Muscle layer of colon (tissue), 2 donors: ENCODE results near the gene GAS7.

Experiments
- H3K27ac ChIP-seq: one replicate; pipeline ENCODE4 v1.7.0; 2013; ENCODE audit warnings: low read depth, mild to moderate bottlenecking, low read length, moderate library complexity
- H3K27me3 ChIP-seq, 2 donors: one replicate each; pipeline ENCODE4 v1.7.0; 2013; ENCODE audit warnings: low read length in 2 of 2, mild to moderate bottlenecking in 2 of 2; ENCODE audit not compliant: insufficient read depth in 2 of 2, control insufficient read depth in 1 of 2
- H3K36me3 ChIP-seq: one replicate; pipeline ENCODE4 v1.7.0; 2013; ENCODE audit warnings: mild to moderate bottlenecking, low read length; ENCODE audit not compliant: insufficient read depth
- H3K4me1 ChIP-seq: one replicate; pipeline ENCODE4 v1.7.0; 2013; ENCODE audit warnings: mild to moderate bottlenecking, low read length; ENCODE audit not compliant: insufficient read depth
- H3K4me3 ChIP-seq, 2 donors: one replicate each; pipeline ENCODE4 v1.7.0; 2013; ENCODE audit warnings: low read length in 2 of 2, low read depth in 1 of 2, mild to moderate bottlenecking in 1 of 2, moderate library complexity in 1 of 2
- H3K9ac ChIP-seq: one replicate; pipeline ENCODE4 v1.7.0; 2013; ENCODE audit warnings: low read length
- H3K9me3 ChIP-seq: one replicate; pipeline ENCODE4 v1.7.0; 2013; ENCODE audit warnings: mild to moderate bottlenecking, low read length
- donor health status: abdominal sarcoma.
- donor health status: Adenocarcinoma of cecum.

Gene GAS7

DNA sequence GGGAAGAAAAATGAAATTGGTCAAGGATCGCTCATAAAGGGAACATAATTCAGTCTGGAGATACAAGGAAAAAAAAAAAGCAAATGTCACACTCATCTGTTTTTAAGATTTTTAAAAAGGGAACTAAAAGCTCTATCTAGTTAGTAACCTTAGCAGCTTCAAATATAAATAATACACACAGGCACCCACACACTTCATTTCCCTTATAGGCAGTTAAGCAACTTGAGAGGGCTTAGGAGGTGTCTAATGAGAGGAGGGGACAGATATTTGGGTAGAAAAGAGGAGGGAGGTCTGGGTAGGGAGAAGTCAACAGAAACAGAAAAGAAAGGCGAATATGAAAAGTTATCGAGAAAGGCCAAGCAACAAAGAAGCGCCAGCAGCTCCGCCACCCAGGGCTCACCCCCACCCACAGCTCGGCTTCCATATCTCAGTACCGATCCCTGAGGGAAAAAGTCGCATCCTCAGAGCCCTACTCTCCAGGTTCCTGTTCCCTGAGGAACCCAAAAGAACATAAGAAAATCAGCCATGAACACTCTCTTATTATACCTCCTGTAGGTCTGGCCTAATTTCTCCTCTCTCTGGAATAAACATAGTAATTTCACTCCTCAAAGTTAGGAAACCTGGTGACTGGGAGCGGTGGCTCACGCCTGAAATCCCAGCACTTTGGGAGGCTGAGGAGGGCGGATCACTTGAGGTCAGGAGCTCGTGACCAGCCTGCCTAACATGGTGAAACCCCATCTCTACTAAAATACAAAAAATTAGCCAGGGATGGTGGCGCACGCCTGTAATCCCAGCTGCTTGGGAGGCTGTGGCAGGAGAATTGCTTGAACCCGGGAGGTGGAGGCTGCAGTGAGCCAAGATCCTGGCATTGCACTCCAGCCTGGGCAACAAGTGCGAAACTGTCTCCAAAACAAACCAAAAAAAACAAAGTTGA lies 223.7 kb downstream of the GAS7 start:
- Histone ChIP-seq H3K27me3 (no peaks in the 10 kb centered on the region), H3K9ac (no peak overlapping the region), H3K4me1 (peaks cover 9% of the 10 kb centered on the region), H3K9me3 (no peaks in the 10 kb centered on the region), H3K27ac (no peak overlapping the region), H3K4me3 (no peak overlapping the region), H3K36me3 (no peaks in the 10 kb centered on the region)

DNA sequence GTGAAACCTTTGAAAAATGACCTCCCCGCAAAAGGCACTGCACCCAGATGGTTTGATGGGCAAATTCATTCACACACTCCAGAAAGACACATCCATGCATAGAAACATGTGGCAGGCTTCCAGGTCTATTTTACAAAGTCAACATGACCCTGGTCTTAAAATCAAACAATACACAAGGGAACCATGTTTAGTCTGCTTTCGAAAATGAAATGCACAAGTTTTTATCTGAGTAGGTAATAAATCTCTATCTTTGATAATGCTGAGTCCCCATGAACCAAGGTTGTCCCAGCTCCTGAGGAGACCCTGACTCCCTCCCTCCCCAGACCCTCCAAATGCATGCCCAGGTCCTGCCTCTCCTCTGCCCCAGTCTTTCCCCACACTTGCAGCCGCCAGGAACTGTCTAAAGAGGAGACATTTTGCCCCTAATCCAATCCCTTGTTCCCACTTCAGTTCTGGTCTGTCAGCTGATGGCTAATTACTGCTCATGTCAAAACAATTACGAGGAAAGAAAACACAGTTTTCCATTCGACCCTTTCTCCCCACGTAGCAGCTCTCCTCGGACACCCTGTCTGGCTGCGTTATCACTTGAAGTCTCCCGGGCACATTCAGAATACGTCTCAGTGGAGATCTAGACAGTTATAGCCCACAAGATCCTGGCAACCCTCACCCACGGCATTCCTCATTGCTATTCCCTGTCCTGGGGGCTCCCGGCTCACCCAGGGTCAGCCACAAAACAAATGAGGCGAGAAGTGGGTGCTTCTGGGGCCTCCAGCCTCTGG lies 224.5 kb downstream of the GAS7 start:
- no peaks in the 10 kb centered on the region for H3K36me3 ChIP-seq
- no peak overlapping the region for H3K9ac ChIP-seq
- H3K27ac ChIP-seq, result no peak overlapping the region
- no peaks in the 10 kb centered on the region for H3K27me3 ChIP-seq
- no peak overlapping the region for H3K4me3 ChIP-seq
- no peaks in the 10 kb centered on the region for H3K9me3 ChIP-seq
- peaks cover 9% of the 10 kb centered on the region for H3K4me1 ChIP-seq

DNA sequence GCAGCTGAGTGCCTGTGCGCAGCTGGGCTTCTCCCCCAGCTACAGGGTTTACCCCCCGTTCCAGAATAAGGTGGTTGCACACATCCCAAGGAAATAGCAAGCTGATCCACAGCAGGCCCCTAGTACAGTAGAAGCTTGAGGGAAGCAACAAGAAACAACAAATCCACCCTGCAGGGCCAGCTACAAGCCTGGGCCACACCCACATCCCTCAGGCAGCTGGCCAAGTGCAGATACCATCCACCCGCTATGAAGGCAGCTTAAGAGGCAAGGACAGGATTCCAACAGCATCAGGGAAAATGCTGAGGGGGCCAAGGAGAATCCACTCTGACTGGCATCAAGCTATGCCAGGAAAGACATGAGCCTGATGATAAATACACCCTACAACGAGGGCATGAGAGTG lies 226.4 kb downstream of the GAS7 start:
- no peaks in the 10 kb centered on the region for H3K27me3 ChIP-seq
- no peaks in the 10 kb centered on the region for H3K9me3 ChIP-seq
- peaks cover 9% of the 10 kb centered on the region for H3K4me1 ChIP-seq
- no peak overlapping the region for H3K27ac ChIP-seq
- H3K4me3 ChIP-seq, result no peak overlapping the region
- no peak overlapping the region for H3K9ac ChIP-seq
- H3K36me3 ChIP-seq, result no peaks in the 10 kb centered on the region

DNA sequence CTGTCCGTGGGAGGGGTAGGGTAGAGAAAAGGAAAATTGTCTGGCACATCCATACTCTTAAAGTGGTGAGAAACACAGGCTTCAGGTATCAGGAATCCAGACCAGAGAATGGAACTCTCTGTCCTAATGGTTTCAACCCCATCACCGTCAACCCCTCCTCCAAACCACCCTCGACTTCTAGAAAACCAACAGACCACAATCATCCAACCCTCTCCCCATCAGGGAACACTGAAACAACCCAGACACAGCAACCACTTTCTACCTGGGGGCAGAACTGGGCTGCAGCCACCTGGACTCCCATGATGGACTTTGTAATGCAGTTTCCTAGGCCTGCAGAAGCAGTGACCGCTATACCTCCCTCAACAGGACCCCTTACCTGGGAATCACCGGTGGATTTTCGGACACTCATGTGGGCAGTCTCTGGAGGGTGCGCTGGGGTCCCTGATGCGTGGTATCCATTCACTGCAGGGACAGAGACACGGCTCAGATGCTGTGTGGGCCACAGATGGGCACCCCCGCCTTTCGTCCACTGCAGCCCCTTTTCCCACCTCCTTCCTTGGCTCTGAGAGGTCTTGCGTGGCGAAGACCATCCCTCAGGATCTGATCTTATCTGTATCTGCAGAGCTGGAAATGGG lies 229.0 kb downstream of the GAS7 start:
- H3K4me1 ChIP-seq, result peaks cover 9% of the 10 kb centered on the region
- H3K9me3 ChIP-seq, result no peaks in the 10 kb centered on the region
- H3K36me3 ChIP-seq, result no peaks in the 10 kb centered on the region
- no peak overlapping the region for H3K9ac ChIP-seq
- no peak overlapping the region for H3K4me3 ChIP-seq
- H3K27ac ChIP-seq, result no peak overlapping the region
- no peaks in the 10 kb centered on the region for H3K27me3 ChIP-seq

DNA sequence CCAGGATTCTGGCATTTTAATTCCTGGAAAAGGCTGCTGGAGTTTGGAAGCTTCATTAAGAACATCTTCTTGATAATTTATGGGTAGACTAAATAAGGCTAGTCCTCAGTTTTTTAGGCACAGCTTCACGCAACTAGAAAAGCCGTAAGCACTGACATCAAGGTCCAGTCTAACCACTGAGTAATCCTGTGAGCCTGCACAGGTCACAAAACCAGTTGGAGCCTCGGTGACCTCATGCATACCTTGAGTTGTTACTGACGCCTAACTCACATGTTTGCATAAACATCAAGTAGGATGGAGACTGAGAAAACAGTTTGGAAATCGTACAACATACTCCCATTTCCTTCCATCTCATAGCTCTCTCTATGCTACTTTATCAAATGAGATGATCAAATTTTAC lies 229.5 kb downstream of the GAS7 start:
- no peak overlapping the region for H3K4me3 ChIP-seq
- H3K9ac ChIP-seq, result no peak overlapping the region
- H3K36me3 ChIP-seq, result no peaks in the 10 kb centered on the region
- no peaks in the 10 kb centered on the region for H3K9me3 ChIP-seq
- H3K4me1 ChIP-seq, result peaks cover 9% of the 10 kb centered on the region
- H3K27me3 ChIP-seq, result no peaks in the 10 kb centered on the region
- H3K27ac ChIP-seq, result no peak overlapping the region

DNA sequence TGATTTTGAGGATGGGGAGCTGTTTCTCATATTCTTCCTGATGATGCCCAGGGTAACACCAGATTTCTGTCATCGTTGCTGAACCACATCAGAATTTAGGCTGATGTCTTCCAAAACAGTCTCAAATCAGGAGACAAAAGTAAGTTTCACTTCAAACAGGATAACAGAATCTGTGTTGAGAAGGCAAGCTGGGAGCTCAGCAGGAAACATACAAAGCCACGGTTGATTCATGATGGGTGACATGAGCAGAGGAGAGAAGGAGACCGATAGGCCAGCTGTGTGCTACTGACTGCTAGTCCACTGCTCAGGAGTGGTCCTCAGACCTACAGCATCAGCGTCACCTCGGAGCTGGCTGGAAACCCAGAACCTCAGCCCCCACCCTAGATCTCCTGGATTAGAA lies 230.4 kb downstream of the GAS7 start:
- H3K9me3 ChIP-seq, result no peaks in the 10 kb centered on the region
- no peak overlapping the region for H3K9ac ChIP-seq
- H3K4me1 ChIP-seq, result peaks cover 9% of the 10 kb centered on the region
- H3K27me3 ChIP-seq, result no peaks in the 10 kb centered on the region
- H3K4me3 ChIP-seq, result no peak overlapping the region
- H3K36me3 ChIP-seq, result no peaks in the 10 kb centered on the region
- no peak overlapping the region for H3K27ac ChIP-seq

DNA sequence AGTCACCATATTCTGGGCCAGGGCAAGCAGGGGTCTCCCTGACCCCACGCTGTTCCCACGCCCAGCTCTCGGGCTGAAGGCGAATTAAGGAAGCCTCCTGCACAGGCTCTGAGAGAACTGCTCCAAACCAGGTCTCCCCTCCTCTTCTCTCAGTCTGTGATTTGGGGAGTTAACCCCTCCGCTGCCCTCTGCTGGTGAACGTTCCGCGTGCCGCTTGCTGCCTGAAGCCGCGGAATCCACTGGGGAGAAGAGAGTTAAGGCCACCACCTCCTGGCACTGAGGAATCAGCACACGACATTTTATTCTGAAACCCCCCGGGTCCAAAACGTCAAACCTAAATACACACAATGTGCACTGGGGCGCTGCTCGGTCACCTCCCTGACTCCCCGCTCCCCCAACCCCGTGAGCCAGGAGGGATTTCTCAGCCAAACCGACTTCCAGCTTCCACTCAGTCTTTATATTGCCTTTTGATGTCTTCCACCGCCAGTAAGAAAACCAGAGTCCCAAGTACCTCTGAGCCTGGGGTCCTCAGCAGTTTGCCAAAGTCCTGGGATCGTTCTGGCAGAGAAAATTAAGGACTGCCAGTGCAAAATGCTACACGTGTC lies 238.9 kb downstream of the GAS7 start:
- Histone ChIP-seq H3K4me3 (no peak overlapping the region), H3K9ac (no peak overlapping the region)

DNA sequence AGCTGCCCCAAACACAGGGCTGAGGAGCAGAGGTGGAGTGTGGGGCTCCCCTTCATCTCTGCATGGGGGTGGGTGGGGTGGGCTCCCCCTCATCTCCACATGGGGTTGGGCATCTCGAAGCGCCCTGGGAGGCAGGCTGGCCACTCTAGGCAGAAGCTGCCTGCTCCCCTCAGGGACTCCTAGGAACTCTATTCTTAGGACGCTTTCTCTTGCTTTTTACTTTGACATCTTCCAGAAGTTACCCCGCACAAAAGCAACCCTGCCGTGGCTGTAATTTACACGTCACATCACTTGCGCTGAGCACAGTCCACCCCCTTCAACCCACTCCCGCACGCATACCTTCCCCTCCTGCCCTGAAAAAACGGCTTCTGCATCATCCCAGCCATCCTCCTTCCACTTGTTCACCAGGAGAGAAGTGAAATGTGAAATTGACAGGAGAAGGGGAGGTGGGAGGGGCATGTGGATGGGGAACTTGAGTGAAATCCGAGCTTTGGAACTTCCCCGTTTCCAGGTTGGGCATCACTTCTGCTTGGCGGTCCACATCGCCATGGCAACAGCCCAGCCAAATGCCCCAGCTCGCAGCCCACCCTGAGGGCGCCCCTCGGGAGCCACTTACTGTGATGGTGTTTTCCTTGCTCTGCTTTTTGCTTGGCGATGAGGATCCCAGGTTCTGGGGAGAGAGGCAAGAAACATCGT lies 239.7 kb downstream of the GAS7 start:
- Histone ChIP-seq H3K36me3 (no peaks in the 10 kb centered on the region), H3K4me1 (peaks cover 5% of the 10 kb centered on the region), H3K27ac (no peak overlapping the region), H3K27me3 (peaks cover 0 to 20% of the 10 kb centered on the region in 2 donors), H3K4me3 (no peak overlapping the region), H3K9me3 (no peaks in the 10 kb centered on the region), H3K9ac (no peak overlapping the region)

More for the DNA sequence above, 238.9 kb downstream of the GAS7 start:
- no peaks in the 10 kb centered on the region for H3K9me3 ChIP-seq
- H3K27ac ChIP-seq, result no peak overlapping the region
- H3K36me3 ChIP-seq, result no peaks in the 10 kb centered on the region
- H3K4me1 ChIP-seq, result peaks cover 5% of the 10 kb centered on the region
- peaks cover 0 to 20% of the 10 kb centered on the region in 2 donors for H3K27me3 ChIP-seq

DNA sequence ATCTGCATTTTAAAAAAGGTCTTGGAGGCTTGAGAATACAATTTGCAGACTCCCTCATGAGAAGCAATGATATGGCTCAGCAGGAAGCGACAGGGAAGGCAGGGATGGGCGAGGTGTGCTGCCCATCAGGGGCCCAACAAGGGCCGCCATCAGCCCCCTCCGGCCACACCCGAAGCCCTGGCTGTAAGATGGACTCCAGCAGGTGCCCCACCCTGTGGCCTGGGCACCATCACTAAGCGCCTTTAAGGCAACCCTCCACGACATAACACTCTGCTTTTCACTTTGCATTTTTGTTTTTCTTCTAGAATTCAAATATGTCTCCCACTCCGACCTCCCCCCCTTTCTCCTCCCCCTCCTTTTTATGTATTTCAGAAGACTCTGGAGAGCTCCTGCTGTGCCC lies 241.2 kb downstream of the GAS7 start:
- Histone ChIP-seq H3K27me3 (peaks cover 0 to 20% of the 10 kb centered on the region in 2 donors), H3K9ac (no peak overlapping the region)

DNA sequence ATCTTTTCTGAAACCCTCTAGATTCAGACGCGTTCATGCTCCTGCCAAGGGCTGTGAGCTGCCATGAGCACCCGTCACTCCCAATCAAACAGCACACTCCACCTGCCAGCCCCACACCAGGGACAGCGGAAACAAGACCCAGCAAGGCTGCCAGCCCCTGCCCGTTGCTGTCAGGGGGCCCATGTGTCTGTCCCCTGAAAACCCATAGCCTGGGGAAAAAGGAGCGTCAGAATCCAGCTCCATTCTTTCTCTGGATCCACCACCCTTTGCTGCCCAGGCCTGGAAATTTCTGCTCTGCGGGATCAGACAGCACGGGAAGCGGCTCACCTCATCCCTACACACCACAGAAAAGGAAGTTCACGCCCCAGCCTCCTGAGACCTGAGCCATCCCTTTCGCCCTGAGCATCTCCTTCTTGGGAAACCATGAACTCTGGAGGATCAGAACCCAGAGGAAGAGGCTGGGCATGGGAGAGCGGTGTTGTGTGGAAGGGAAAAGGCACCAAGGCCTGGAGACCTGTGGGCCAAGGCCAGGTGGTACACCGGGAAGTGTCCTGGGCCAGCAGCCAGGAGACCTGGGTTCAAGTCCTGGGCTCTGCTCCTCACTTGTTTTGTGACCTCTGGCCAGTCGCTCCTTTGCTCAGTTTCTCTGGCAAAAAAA lies 241.8 kb downstream of the GAS7 start:
- H3K27me3 ChIP-seq, result peaks cover 0 to 20% of the 10 kb centered on the region in 2 donors
- peaks cover 5% of the 10 kb centered on the region for H3K4me1 ChIP-seq
- no peaks in the 10 kb centered on the region for H3K9me3 ChIP-seq
- no peak overlapping the region for H3K4me3 ChIP-seq
- no peak overlapping the region for H3K9ac ChIP-seq
- H3K36me3 ChIP-seq, result no peaks in the 10 kb centered on the region
- no peak overlapping the region for H3K27ac ChIP-seq

More for the DNA sequence above, 241.2 kb downstream of the GAS7 start:
- H3K4me1 ChIP-seq, result peaks cover 5% of the 10 kb centered on the region
- no peaks in the 10 kb centered on the region for H3K9me3 ChIP-seq
- no peak overlapping the region for H3K27ac ChIP-seq
- no peak overlapping the region for H3K4me3 ChIP-seq
- H3K36me3 ChIP-seq, result no peaks in the 10 kb centered on the region
